ENCODE measurements around the gene CFAP20DC.

- TF ChIP-seq CTCF (IDR thresholded peaks at IDR 0.05; ENCODE audit: low read depth, low read length, poor library complexity, severe bottlenecking), result no peak
- TF ChIP-seq EZH2phosphoT487 (IDR thresholded peaks at IDR 0.05; ENCODE audit: borderline replicate concordance, low read length), result no peak
Observed at GRCh38 chr3:58711871-58712270, 338.0 kb downstream of the CFAP20DC start.
